Amygdala (tissue), 56 donors: ENCODE results near the gene B4GAT1.
"Not testable (repeated sequence)": the region's sequence is repeated elsewhere in the genome, so short reads cannot be mapped to it uniquely, and the experiment has no call there.

Experiments used
- DNase-seq, 56 donors: peaks; one replicate each; lab custom pipeline; 2025; lab: John Stamatoyannopoulos, UW

B4GAT1 gene

DNA sequence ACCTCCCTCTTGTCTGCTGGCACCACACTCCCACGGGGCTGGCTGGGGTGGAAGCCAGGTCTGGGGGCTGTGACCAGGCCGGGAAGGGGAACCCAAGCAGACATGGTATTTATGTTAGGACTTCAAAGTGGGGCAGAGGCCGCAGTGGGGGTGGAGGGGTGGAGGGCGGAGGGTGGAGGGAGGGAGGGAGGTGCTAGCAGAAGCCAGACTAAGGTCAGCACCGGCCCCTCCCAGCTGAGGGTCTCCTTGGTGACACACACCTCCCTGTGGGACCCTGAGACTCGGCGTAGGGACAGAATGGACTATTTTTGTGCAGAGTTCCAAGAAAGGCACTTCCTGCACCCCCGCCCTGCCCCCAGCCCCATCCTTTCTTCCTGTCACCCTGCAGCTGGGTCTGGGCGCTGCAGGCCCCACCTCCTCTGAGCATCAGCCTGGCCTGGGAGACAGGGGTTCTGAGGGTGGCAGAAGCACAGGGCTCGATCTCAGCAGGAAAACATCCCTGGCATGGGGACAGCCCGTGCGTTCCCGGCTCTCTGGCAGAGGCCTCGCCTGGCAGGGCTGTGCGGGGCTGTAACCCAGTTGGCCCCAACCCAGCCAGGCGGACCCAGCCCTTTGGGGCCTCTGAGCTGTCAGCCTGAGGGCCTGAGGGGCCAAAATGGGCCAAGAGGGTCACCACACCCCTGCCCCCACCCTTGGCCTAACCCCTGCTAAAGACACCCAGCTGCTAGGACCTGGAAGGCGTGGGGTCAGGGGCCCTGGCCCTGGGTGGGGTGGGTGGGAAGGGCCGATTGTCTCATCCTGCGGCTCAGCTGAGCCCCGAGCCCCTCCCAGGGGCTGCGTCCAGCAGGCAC, 20.9 kb downstream of the B4GAT1 start:
- peak in 4 of 56 donors; percentile 10 to 31 (median 19) for DNase-seq

DNA sequence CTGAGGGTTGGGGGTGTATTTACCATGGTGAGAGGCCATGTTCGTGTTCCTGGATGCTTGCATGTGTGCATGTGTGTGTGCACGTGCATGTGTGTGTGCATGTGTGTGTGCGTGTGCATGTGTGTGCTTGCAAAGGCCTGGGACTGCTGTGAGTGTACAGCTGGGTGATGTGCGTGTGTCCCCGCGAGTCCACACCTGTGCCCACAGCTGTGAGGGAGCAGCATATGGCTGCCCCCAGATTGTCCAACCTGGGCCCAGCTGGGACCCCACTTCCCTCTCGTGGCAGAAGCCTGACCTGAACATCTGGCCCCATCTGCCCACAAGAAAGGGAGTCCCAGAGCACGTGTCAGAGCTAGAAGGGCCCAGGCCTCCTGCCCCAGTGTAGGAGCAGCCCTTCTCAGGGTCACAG, 22.2 kb downstream of the B4GAT1 start:
- no peak for DNase-seq

DNA sequence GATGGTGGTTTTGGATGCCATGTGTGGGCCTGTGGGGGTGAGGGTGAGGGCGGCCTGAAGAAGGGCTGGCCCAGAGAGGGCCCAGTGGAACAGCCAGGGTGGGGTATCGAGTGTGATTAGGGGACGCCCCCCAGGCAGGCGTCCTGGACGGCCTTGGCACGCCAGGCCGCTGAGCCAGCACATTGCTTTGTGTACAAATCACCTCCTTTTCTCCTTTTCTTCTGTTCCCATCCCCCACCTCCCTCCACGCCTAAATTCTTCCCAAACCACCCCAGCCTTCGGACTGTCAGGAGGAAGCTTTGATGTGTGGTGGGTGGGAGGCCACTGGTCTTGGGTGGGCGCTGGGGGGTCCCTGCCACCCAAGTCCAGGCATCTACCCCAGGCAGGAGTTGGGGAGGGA, 22.8 kb downstream of the B4GAT1 start:
- DNase-seq, result no peak

DNA sequence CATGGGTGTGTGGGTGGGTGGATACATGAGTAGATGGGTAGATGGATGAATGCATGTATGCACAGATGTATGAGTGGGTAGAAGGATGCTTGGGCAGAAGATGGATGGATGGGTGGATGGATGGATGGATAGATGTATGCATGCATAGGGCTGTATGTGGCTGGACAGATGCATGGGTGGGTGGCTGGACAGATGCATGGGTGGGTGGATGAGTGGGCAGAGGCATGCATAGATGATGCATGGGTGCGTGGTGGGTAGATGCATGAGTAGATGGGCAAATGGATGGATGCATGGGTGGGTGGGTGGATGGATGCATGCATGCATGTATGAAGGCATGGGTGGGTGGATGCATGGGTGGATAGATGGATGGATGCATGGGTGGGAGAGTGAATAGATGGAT, 23.7 kb downstream of the B4GAT1 start:
- DNase-seq, result no peak

DNA sequence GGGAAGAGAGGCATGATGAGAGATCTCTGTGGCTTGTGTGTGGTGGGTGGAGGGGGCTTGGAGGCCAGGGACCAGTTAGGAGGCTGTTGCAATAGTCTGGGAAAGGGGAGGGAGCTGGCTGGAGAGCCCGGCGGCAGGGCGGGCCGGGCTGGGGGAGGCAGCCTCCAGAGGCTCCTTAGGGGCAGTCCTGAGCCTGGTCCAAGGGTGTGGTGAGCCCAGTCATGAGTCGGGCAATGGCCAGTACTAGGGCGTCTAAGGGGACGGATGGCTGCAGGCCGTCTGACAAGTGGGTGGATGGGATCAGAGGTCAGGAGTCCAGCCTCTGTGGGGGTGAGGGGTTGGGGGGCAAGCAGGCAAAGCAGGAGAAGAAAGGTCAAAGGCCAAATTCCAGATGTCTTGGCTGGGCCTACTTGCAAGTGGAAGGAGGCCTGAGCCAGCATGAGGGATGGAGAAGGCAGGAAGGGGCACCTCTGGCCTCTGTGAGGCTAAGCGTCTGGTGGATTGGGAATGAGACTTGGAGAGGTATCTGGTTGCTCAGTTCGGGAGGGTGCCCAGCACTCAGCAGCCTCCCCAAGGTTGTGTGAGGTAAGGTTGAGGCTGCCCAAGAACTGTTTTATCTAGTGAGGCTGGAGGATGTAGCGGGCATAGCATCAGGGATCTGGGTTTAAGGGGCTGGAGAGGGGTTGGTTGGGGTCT, 24.5 kb downstream of the B4GAT1 start:
- DNase-seq, result no peak

DNA sequence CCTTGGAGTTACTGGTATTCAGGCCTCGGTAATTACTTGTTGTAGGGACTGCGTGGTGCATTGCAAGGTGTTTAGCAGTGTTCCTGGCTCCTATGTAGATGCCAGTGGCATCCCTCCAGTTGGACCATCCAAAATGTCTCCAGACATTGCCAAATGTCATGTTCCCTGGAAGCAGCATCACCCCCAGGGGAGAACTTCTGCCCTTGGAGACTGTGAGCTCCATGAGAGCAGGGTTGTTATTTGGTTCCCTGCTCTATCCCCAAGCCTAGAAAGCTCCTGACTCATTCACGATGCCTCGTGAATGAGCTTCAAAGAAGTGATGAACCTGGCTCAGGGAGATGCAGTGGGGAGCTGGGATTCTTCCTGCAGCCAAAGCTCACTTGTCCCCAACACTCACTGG, 25.8 kb downstream of the B4GAT1 start:
- no peak for DNase-seq

DNA sequence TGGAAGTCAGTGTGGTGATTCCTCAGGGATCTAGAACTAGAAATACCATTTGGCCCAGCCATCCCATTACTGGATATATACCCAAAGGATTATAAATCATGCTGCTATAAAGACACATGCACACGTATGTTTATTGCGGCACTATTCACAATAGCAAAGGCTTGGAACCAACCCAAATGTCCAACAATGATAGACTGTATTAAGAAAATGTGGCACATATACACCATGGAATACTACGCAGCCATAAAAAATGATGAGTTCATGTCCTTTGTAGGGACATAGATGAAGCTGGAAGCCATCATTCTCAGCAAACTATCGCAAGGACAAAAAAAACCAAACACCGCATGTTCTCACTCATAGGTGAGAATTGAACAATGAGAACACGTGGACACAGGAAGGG, 26.7 kb downstream of the B4GAT1 start:
- not testable (repeated sequence) for DNase-seq

DNA sequence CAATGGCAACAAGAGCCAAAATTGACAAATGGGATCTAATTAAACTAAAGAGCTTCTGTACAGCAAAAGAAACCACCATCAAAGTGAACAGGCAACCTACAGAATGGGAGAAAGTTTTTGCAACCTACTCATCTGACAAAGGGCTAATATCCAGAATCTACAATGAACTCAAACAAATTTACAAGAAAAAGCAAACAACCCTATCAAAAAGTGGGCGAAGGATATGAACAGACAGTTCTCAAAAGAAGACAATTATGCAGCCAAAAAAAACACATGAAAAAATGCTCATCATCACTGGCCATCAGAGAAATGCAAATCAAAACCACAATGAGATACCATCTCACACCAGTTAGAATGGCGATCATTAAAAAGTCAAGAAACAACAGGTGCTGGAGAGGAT, 27.1 kb downstream of the B4GAT1 start:
- not testable (repeated sequence) for DNase-seq

DNA sequence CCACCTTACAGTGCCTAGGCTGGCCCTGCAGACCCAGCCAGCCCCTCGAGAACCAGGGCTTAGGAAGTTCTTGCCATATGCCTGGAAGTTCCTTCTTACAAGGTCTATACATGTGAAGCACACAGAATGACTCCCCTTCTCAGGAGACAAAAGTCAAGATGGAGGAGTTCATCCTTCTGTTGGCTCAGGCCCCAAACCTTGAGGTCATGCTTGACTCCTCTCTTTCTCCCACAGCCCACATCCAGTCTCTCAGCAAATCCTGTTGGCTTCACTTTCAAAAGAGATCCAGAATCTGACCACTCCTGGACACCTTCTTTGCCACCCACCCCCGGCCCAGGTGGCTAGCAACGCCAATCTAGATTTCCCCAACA, 28.8 kb downstream of the B4GAT1 start:
- no peak for DNase-seq

DNA sequence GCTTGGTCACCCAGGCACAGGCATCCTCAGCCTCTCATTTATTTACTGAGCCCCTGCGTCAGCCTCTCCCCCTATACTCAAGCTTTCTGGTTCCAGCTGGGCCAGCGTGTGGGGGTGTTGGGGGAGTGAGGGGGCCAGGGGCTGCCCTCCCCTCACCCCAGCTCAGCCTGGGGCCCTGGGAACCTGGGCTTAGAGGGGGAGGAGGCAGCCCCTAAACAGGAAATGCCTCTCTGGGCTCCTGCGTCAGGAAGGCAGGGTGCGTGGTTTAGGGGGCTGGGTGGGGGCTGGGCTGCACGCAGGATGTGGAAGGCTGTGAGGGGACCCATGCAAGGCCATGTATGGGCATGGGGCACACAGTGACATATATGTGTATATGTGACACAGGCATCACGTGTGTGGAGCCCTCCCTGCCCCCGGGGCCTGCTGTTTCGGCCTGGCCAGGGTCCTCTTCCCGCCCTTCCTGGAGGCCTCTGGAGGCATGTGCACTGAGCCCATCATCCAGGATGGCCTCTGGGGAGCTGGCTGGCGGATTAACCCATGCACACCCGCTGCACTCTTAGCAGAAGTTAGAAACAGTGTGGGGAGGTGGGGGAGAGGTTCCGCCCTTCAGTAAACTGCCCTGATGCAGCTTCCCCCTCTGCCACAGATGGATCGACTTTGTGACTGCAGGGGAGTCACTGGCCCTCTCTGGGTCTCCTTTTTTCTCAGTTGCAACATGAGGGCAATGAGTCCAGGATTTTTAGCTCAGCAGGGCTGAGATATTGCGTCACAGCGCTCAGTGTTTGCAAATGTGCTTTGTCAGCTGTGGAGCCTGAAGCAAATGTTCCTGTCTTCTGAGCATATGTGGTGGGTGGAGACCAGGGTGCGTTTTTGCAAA, 29.5 kb downstream of the B4GAT1 start:
- peak in 5 of 56 donors; percentile 7 to 35 (median 14) for DNase-seq

DNA sequence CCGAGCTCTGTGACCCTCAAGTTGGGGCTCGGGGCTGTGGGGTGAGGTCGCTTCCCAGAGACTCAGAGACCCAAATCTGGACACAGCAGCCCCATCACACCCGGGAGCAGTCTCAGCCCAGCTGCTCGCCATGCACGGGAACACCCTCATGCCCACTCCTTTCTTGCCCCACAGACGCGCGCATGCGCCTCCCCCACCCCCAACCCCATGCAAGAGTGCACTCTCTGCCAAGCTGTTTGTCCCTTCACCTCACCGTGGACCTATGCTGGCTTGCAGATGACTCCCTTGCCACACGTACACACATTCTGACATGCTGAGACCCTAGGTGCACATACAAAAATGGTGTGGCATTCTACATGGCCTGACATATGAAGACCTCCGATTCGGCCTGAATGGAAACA, 30.1 kb downstream of the B4GAT1 start:
- peak in 5 of 56 donors; percentile 7 to 22 (median 17) for DNase-seq

DNA sequence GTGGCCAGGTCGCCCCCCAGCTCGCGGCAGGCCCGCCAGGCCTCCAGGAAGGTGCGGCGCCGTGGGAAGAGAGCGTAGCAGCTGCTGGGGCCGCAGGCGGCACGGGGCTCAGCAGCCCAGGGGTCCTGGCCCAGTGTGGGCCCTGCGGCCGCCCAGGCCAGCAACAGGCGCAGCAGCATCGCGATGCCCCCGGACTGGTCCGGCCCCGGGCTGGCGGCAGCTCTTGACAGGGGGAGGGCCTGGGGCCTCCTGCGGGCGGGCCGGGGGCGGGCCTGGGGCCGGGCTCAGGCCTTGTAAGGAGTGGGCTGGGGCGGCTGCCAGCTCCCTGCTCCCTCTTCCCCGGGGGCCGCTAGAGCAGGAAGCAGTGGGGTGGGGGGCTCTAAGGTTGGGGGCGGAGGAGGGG, 30.6 kb downstream of the B4GAT1 start, which contains the start of gene CD248:
Gene CD248, minus strand, starts transcription at position 196 of the 403 bp plus-strand sequence. Its CDS starts 17 bp downstream, at position 179.
- peak in 10 of 56 donors; percentile 4 to 42 (median 32) for DNase-seq

DNA sequence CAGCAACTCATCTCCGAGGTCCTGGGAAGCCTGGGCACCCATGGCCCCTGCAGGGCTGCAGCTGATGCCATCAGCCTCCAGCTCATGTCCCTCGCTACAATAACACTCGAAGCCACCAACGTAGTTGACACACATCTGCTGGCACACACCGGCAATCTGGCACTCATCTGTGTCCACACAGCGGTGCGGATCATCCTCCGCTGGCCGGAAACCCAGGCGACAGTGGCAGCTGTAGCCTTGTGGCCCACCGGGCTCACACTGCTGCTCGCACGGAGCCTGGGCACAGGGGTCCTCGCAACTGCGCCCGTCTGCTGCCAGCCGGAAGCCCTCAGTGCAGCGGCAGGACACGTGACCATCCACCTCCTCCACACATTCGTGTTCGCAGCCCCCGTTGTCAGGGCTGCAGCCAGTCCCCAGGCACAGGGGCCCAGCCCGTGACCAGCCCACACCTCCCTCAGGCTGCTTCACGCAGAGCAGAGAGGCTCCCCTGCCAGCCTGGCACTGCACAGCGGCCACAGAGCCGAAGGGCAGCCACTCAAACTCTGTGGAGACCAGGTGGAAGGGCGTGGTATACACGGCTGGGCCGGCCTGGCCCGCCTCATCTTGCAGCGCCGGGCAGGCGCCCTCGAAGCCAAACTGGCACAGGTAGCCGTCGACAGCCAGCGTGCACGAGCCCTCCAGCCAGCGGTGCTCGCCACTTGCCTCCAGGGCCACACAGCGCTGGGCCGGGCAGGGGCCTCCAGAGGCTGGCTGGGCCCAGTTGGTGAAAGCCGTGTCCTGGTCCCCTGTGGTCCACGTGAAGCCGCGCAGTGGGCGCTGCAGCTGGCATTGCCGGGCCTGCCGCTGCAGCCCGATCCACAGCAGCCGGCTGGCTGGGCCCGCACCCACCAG, 31.3 kb downstream of the B4GAT1 start:
- no peak for DNase-seq

DNA sequence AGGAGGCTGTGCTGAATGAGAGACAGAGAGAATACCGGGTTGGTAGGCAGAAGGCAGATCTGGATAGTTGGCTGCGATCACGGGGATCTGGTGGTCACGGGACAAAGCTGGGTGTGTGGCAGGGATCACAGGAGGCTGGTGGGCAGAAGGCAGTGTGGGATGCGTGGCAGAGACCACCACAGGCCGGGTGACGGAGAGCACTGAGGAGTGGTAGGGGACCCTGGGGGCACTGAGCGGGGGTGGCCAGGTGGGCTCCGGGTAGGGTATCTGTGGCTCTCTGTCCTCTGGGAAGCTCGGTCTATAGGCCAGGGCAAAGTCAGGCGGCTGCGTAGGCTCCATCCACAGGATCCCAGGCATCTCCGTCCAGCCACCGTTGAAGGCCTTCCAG, 31.9 kb downstream of the B4GAT1 start:
- DNase-seq, result no peak

DNA sequence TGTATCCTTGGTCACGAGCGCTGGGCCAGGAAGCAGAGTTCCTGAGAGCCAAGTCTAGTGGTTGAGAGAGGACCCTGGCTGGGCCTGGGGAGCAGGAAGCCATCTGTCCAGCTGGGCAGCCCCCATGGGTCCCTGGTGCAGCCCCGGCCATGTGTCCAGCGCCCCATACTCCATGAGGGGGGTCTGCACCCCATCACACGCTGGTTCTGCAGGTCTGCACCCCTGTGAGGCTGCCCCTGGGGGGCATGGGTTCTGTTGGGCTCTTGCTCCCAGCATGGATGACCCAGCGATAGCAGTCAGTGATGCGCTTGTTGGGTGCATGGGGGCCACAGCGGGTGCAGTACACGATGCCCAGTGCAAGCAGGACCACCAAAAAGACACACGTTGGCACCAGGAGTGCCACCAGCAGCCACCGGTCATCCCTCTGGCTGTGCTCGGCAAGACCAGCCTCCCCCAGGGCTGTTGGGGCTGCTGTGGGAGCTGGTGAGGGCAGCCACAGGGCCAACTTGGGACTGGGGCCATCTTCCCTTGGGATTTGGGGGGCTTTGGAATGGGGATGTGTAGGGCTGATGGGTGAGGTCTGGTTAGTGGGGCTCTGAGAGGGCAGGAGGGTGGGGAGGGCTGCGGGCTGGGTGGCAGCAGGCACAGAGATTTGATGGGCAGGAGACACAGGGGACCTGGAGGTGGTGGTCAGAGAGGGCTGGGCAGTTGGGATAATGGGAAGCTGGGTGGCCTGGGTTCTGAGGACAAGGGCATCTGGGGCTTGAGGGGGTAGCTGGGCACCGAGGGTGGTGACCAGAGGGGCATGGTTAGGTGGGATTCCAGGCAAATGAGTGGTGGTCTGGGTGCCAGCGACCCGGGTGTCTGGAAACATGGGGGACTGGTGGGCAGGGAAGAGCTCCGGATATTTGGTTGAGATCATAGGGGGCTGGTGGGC, 32.6 kb downstream of the B4GAT1 start:
- DNase-seq, result no peak

DNA sequence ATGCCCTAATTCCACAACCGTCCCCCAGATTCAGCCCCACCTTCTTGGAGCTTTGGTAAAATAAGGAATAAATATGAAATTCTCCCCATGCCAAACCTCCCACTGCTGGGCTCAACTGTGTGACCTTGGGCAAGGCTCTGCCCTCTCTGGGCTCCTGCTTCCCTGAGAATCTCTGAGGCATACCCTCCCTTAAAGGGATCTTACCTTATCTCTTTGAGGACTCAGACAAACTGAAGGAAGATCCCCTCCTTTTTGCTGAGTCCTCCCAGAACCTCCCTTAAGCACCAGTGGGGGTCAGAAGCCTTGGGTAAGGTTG, 33.3 kb downstream of the B4GAT1 start:
- DNase-seq, result no peak

DNA sequence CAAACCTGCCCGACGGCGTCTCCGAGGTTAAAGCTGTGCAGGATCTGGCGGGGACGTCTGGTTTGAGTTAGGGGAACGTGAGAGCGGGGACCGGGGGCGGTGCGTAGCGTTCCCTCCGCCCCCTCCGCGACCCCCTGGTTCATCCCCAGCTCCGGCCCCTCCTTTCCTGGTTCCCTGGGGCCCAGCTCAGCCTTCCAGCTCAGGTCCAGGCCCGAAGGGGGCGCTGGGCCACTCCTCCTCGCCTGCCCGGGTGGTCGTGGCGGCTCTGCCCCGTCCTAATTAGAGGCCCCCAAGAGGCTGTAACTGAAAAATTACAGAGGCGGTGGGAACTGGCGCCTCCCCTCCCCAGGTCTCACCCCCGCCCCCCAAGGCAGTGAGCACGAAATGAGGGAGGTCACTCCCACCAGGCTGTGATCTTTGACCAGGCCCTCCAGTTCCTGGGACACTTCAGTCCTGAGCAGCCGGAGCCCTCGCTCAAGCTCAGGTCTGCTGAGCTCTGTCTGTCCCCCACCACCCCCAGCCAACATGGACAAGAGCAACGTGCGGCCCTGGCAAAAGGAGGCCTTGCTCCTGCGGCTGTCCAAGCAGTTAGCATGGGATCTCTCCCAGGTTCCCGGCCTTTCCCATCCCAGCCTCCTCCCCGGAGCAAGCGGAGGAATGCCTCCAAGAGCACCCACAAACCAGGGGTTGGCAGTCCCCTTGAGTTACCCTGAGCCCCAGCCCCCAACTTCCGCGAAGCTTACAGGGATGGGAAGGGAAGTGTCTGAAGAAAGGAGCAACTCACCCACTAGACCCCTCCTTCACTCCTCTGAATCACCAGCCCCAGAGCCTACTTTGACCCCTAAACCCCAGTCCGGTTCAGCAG, 33.9 kb downstream of the B4GAT1 start:
- no peak for DNase-seq
